ENCODE data around the gene NAA80. TPM values are rescaled to one million over a fixed set of nuclear protein-coding genes. Genes with fewer than 3 reads are reported as not detected.

The NAA80 gene
- total and polyA plus RNA-seq, 12 donors, result 6.4 to 13.5 (median 8.2) TPM

DNA sequence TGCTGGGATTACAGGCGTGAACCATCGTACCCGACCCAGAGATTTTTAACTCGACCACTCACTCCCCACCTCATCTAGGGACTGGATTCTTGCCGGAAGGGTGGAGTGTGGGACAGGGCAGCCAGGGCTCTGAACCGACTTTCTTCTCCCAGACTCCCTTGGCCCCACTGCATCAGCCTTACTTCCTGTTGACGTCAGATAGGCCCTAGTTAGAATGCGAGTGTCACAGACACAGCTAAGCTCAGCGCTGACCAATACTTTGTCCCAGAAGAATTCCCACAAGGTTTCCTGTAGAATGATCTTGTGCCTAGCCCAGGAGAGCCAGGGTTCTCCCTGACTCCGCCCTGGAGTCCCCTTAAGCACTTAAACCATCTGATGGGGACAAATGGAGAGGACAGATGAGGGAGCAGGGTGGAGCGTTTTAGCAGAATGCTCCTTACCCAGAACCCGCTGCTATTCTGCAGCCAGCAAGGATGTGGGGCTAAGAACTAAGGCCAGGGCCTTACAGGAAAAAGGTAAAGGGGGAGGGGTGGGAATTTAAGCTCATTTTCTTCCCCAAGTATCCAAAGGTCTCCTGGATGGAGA, 34.6 kb upstream of the NAA80 start:
- WGBS, 2 donors, result 35 to 43% methylated on average over 12 of the region's 12 CpGs
- peak overlapping the region in 9 of 10 donors; percentile 10 to 99 (median 82) for H3K4me3 ChIP-seq
- H3K27me3 ChIP-seq, result no peaks in the 10 kb centered on the region
- peaks cover 8 to 57% (median 34%) of the 10 kb centered on the region in 9 donors for H3K36me3 ChIP-seq
- ATAC-seq (peak; percentile 4 to 67 (median 53)), DNase-seq (peak in 1 of 2 donors; percentile 91)
- peaks cover 13 to 63% (median 59%) of the 10 kb centered on the region in 9 donors for H3K4me1 ChIP-seq
- peak overlapping the region; percentile 88 to 100 (median 97) for H3K27ac ChIP-seq
- H3K9me3 ChIP-seq, result no peaks in the 10 kb centered on the region
- TF ChIP-seq, protein P1, sequence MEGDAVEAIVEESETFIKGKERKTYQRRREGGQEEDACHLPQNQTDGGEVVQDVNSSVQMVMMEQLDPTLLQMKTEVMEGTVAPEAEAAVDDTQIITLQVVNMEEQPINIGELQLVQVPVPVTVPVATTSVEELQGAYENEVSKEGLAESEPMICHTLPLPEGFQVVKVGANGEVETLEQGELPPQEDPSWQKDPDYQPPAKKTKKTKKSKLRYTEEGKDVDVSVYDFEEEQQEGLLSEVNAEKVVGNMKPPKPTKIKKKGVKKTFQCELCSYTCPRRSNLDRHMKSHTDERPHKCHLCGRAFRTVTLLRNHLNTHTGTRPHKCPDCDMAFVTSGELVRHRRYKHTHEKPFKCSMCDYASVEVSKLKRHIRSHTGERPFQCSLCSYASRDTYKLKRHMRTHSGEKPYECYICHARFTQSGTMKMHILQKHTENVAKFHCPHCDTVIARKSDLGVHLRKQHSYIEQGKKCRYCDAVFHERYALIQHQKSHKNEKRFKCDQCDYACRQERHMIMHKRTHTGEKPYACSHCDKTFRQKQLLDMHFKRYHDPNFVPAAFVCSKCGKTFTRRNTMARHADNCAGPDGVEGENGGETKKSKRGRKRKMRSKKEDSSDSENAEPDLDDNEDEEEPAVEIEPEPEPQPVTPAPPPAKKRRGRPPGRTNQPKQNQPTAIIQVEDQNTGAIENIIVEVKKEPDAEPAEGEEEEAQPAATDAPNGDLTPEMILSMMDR (IDR thresholded peaks at IDR 0.05), result no peak
- intact Hi-C loops (cut with DNase I), result no loop called here

DNA sequence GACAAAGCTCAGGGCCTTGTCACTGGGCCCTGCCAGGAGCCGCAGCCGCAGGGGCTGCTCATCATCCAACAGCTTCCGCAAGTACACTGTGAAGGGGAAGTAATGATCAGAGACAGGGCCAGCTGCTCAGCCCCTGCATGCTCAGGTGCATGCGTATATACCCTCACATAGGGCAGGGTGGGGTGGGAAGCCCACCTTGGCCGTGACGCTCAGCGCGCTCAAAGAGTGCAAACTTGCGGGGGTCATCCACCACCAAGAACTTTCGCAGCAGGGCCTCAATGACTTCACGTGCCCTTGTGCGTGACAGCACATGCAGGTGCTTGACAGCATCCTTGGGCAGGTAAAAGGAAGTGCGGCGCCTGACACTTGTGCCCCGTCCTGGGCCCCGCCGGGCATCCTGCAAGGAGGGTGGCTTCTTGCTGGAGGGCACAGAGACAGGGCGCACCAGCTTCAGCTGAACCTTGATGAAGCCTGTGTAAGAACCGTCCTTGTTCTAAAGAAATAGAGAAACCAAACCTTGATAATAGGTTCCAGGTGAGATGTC, 32.2 kb upstream of the NAA80 start:
- H3K36me3 ChIP-seq, result peaks cover 8 to 57% (median 34%) of the 10 kb centered on the region in 9 donors
- H3K4me1 ChIP-seq, result peaks cover 12 to 67% (median 63%) of the 10 kb centered on the region in 9 donors
- no peak overlapping the region for H3K4me3 ChIP-seq
- no peaks in the 10 kb centered on the region for H3K9me3 ChIP-seq
- H3K27ac ChIP-seq, result peak overlapping the region in 2 of 10 donors; percentile 36 to 96
- DNase-seq (no peak), ATAC-seq (no peak)
- 93 to 97% methylated on average over 19 of the region's 19 CpGs for WGBS, 2 donors
- H3K27me3 ChIP-seq, result no peaks in the 10 kb centered on the region
- TF ChIP-seq, protein P1 (IDR thresholded peaks at IDR 0.05), result no peak
- intact Hi-C loops (cut with DNase I), result no loop called here

DNA sequence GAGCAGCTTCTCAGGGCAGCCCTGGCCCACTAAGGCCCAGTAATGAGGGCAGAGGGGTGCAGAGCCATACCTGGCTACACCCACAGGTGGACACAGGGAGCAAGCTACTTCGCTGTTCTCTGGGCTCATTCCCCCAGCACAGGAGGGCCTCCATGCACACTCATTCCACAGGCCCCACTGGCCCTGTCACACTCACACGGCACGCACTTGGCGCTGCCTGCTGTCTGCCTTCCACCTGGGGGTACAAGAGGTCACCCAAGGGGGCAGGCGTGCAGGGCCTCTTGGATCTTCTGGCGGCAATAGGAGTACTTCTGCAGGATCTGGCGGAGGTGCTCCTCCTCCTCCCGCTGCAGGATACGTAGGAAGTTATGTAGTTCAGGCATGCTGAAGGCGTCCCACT, 31.1 kb upstream of the NAA80 start:
- H3K27ac ChIP-seq, result peak overlapping the region in 2 of 10 donors; percentile 30 to 36
- TF ChIP-seq, protein P1 (IDR thresholded peaks at IDR 0.05), result no peak
- no peak overlapping the region for H3K4me3 ChIP-seq
- H3K9me3 ChIP-seq, result no peaks in the 10 kb centered on the region
- intact Hi-C loops (cut with DNase I), result no loop called here
- WGBS, 2 donors, result 89 to 92% methylated on average over 10 of the region's 10 CpGs
- H3K27me3 ChIP-seq, result no peaks in the 10 kb centered on the region
- no peak for DNase-seq
- no peak for ATAC-seq
- H3K36me3 ChIP-seq, result peaks cover 8 to 59% (median 40%) of the 10 kb centered on the region in 9 donors
- peaks cover 10 to 65% (median 54%) of the 10 kb centered on the region in 9 donors for H3K4me1 ChIP-seq

DNA sequence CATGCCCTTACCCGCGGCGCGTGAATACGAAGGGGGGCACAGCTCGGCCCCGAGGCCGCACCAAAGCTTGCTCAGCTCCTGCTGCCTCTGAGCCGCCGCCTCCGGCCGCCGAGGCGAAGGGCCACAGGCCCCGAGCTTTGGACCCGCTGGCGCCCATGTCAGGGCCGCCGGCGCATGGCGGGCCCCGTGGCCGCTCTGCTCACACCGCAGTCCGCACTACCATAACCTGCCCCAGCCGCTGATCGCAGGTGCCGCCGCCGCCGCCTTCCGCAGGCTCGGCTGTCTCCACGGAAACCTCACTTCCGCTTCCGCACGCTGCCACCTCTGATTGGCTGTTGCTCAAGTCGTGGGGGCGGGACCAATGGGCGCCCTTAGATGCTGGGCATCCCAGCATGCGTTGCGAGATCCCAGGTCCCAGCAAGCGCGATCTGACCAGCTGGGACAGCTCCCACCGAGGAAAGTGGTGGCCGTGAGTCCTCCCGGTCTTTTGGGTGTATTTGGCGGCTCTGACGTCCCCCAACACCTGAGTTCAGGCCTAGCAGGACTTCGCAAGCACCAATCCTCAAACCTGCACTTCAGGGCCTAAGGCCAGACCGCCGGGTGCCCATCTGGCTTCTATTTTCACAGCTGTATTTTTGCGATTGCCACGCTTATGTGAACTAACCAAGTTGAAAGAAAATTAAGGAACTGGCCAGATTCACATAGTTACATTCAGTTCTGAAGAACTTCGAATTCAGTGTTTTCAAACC, 28.9 kb upstream of the NAA80 start, which contains the start of gene TUSC2:
Gene TUSC2, minus strand, starts transcription at position 281 of the 749 bp plus-strand sequence. Its CDS starts 124 bp downstream, at position 157.
- ATAC-seq, result peak; percentile 72 to 88 (median 84)
- 3% methylated on average over 55 of the region's 55 CpGs for WGBS, 2 donors

More for the DNA sequence above, 28.9 kb upstream of the NAA80 start, which contains the start of gene TUSC2:
- peak within 1 kb of the TSS; percentile 76 to 97 (median 90) for H3K4me3 ChIP-seq
- TF ChIP-seq, protein P1 (IDR thresholded peaks at IDR 0.05), result no peak
- H3K36me3 ChIP-seq, result peaks cover 8 to 61% (median 40%) of the 10 kb centered on the region in 9 donors
- H3K9me3 ChIP-seq, result no peaks in the 10 kb centered on the region
- peaks cover 17 to 65% (median 55%) of the 10 kb centered on the region in 9 donors for H3K4me1 ChIP-seq
- intact Hi-C loops (cut with DNase I), result loop anchor here in 1 of 10 donors (10.0 kb wide), 1 partner anchor 63 kb away; the partner anchor contains the start of gene SEMA3B
- H3K27me3 ChIP-seq, result no peaks in the 10 kb centered on the region
- DNase-seq, result peak; percentile 97
- peak within 1 kb of the TSS; percentile 50 to 93 (median 90) for H3K27ac ChIP-seq
